Neural progenitor cell (in vitro differentiated cells): ENCODE data around the gene SLC25A48. TPM values are rescaled to one million over a fixed set of nuclear protein-coding genes. Genes with fewer than 3 reads are reported as not detected.

Experiments used
- DNase-seq: peaks from one replicate; pipeline ENCODE4 v3.0.0-alpha.2; 2016; ENCODE audit warnings: low spot score
- H2AFZ ChIP-seq: fragments of 200-600 bp; sonication (generic); replicated peaks from 2 replicates; pipeline ENCODE4 v1.6.1; 2016; ENCODE audit warnings: antibody characterized with exemption
- H3F3A ChIP-seq: fragments of 200-600 bp; sonication (generic); 2 replicates; pipeline ENCODE4 v1.6.1; 2016; ENCODE audit warnings: antibody characterized with exemption, low read depth
- H3K27ac ChIP-seq: fragments of 200-600 bp; sonication (generic); 2 replicates; pipeline ENCODE4 v1.5.1; 2016; ENCODE audit warnings: mild to moderate bottlenecking
- H3K27me3 ChIP-seq: fragments of 200-600 bp; sonication (generic); 2 replicates; pipeline ENCODE4 v1.6.1; 2016; ENCODE audit warnings: mild to moderate bottlenecking, moderate library complexity
- H3K36me3 ChIP-seq: fragments of 200-600 bp; sonication (generic); 2 replicates; pipeline ENCODE4 v1.5.1; 2016
- H3K4me1 ChIP-seq: fragments of 200-600 bp; sonication (generic); 2 replicates; pipeline ENCODE4 v1.6.1; 2016; ENCODE audit warnings: mixed run types
- H3K4me2 ChIP-seq: fragments of 200-600 bp; sonication (generic); 2 replicates; pipeline ENCODE4 v1.6.1; 2016
- H3K4me3 ChIP-seq: fragments of 200-600 bp; sonication (generic); 2 replicates; pipeline ENCODE4 v1.5.1; 2016
- H3K79me2 ChIP-seq: fragments of 200-600 bp; sonication (generic); 2 replicates; pipeline ENCODE4 v1.6.1; 2016; ENCODE audit warnings: low read depth
- H3K9ac ChIP-seq: fragments of 200-600 bp; sonication (generic); 2 replicates; pipeline ENCODE4 v1.6.1; 2016
- H3K9me3 ChIP-seq: fragments of 200-600 bp; sonication (generic); 2 replicates; pipeline ENCODE4 v1.5.1; 2016; ENCODE audit warnings: low read depth
- H4K20me1 ChIP-seq: fragments of 200-600 bp; sonication (generic); 2 replicates; pipeline ENCODE4 v1.6.1; 2016; ENCODE audit warnings: low read depth
- H3K27ac Mint-ChIP-seq: 3 replicates; pipeline ENCODE4 v1.8.0; 2021; ENCODE audit warnings: mixed read lengths
- H3K27me3 Mint-ChIP-seq: 2 replicates; pipeline ENCODE4 v1.8.0; 2022; ENCODE audit warnings: low read depth, mild to moderate bottlenecking, inconsistent platforms, moderate library complexity, mixed read lengths; ENCODE audit not compliant: insufficient read depth
- H3K36me3 Mint-ChIP-seq: 3 replicates; pipeline ENCODE4 v1.8.0; 2021; ENCODE audit warnings: mixed read lengths
- H3K4me1 Mint-ChIP-seq: 3 replicates; pipeline ENCODE4 v1.8.0; 2021; ENCODE audit warnings: mixed read lengths
- H3K4me3 Mint-ChIP-seq: 3 replicates; pipeline ENCODE4 v1.8.0; 2021; ENCODE audit warnings: mild to moderate bottlenecking, moderate library complexity, mixed read lengths
- H3K9me3 Mint-ChIP-seq: 3 replicates; pipeline ENCODE4 v1.8.0; 2020; ENCODE audit warnings: mixed read lengths
- CTCF ChIP-seq: fragments of 200-600 bp; sonication (generic); IDR thresholded peaks from 2 replicates; pipeline ENCODE4 v1.5.1; 2017; ENCODE audit warnings: antibody characterized with exemption, mild to moderate bottlenecking
- EZH2 ChIP-seq: fragments of 200-600 bp; sonication (generic); IDR thresholded peaks from 2 replicates; pipeline ENCODE4 v1.6.1; 2017; ENCODE audit warnings: antibody characterized with exemption, mild to moderate bottlenecking, moderate library complexity
- EZH2phosphoT487 ChIP-seq: fragments of 200-600 bp; sonication (generic); IDR thresholded peaks from 2 replicates; pipeline ENCODE4 v1.6.1; 2017; ENCODE audit warnings: antibody characterized with exemption
- total RNA-seq: library from RNA; depleted of rRNA; stranded (reverse); fragments of >200 nt; gene quantifications from 2 replicates; pipeline ENCODE4 v1.2.3, GENCODE V29; 2015; ENCODE audit warnings: low replicate concordance

SLC25A48 gene
- total RNA-seq, 1 donor from 2014 or later = not detected

- no peaks in the 10 kb centered on the region for H3K36me3 ChIP-seq
- H2AFZ ChIP-seq = no peak overlapping the region
- H3K4me1 ChIP-seq = no peaks in the 10 kb centered on the region
- TF ChIP-seq EZH2phosphoT487 = no peak
- no peak for TF ChIP-seq EZH2
- no peak for TF ChIP-seq CTCF
- Mint-ChIP-seq H3K4me1 (peaks cover 2% of the 10 kb centered on the region), H3K9me3 (no peaks in the 10 kb centered on the region), H3K36me3 (no peaks in the 10 kb centered on the region), H3K27ac (no peak overlapping the region), H3K27me3 (peaks cover 4% of the 10 kb centered on the region), H3K4me3 (no peak overlapping the region)
- H3K4me2 ChIP-seq = no peak overlapping the region
- no peak overlapping the region for H3K4me3 ChIP-seq
- DNase-seq = no peak
- H3K9ac ChIP-seq = no peak overlapping the region
- H3F3A ChIP-seq = no peaks in the 10 kb centered on the region
- no peaks in the 10 kb centered on the region for H3K79me2 ChIP-seq
- H3K27ac ChIP-seq = no peak overlapping the region
- no peaks in the 10 kb centered on the region for H3K27me3 ChIP-seq
- H3K9me3 ChIP-seq = no peaks in the 10 kb centered on the region
- no peaks in the 10 kb centered on the region for H4K20me1 ChIP-seq
These were observed 43.7 kb downstream of the SLC25A48 start for GRCh38 chr5:135878156-135878620.

- Histone ChIP-seq H2AFZ (no peak overlapping the region), H3F3A (no peaks in the 10 kb centered on the region), H3K4me3 (no peak overlapping the region), H3K9ac (no peak overlapping the region), H3K4me1 (no peaks in the 10 kb centered on the region), H4K20me1 (no peaks in the 10 kb centered on the region), H3K4me2 (no peak overlapping the region), H3K27me3 (no peaks in the 10 kb centered on the region), H3K9me3 (no peaks in the 10 kb centered on the region), H3K79me2 (no peaks in the 10 kb centered on the region), H3K36me3 (no peaks in the 10 kb centered on the region), H3K27ac (no peak overlapping the region)
- Mint-ChIP-seq H3K9me3 (no peaks in the 10 kb centered on the region), H3K4me1 (peaks cover 2% of the 10 kb centered on the region), H3K27me3 (peaks cover 5% of the 10 kb centered on the region), H3K27ac (no peak overlapping the region), H3K4me3 (no peak overlapping the region), H3K36me3 (no peaks in the 10 kb centered on the region)
- no peak for TF ChIP-seq EZH2
- TF ChIP-seq CTCF = no peak
- no peak for TF ChIP-seq EZH2phosphoT487
- DNase-seq = no peak
These were observed 45.1 kb downstream of the SLC25A48 start for GRCh38 chr5:135879591-135879990.

GRCh38 chr5:135880278-135880677 is 45.8 kb downstream of the SLC25A48 start:
- no peaks in the 10 kb centered on the region for H4K20me1 ChIP-seq
- H3K4me1 Mint-ChIP-seq = peaks cover 2% of the 10 kb centered on the region
- H3K27ac ChIP-seq = no peak overlapping the region
- no peaks in the 10 kb centered on the region for H3K79me2 ChIP-seq
- H2AFZ ChIP-seq = no peak overlapping the region
- H3K36me3 Mint-ChIP-seq = no peaks in the 10 kb centered on the region
- H3K27me3 ChIP-seq = peaks cover under 1% of the 10 kb centered on the region
- DNase-seq = peak; percentile 53
- H3K4me1 ChIP-seq = no peaks in the 10 kb centered on the region
- no peaks in the 10 kb centered on the region for H3F3A ChIP-seq
- H3K36me3 ChIP-seq = no peaks in the 10 kb centered on the region
- H3K4me3 Mint-ChIP-seq = peak overlapping the region; percentile 59
- no peaks in the 10 kb centered on the region for H3K9me3 ChIP-seq
- no peak overlapping the region for H3K4me2 ChIP-seq
- no peak overlapping the region for H3K9ac ChIP-seq
- H3K9me3 Mint-ChIP-seq = no peaks in the 10 kb centered on the region
- H3K27me3 Mint-ChIP-seq = peaks cover 9% of the 10 kb centered on the region
- TF ChIP-seq CTCF = peak; percentile 57
- no peak for TF ChIP-seq EZH2phosphoT487
- TF ChIP-seq EZH2 = no peak
- no peak overlapping the region for H3K4me3 ChIP-seq
- H3K27ac Mint-ChIP-seq = no peak overlapping the region
